Rectal smooth muscle tissue (tissue), 1 donor: ENCODE results near the gene NDUFS2.

Experiments
- H3K27ac ChIP-seq: one replicate; pipeline ENCODE4 v1.7.0; 2013; ENCODE audit warnings: low read depth, low read length, inconsistent platforms
- H3K27me3 ChIP-seq: one replicate; pipeline ENCODE4 v1.7.0; 2013; ENCODE audit warnings: low read length; ENCODE audit not compliant: control insufficient read depth, insufficient read depth
- H3K36me3 ChIP-seq: one replicate; pipeline ENCODE4 v1.7.0; 2013; ENCODE audit warnings: low read length; ENCODE audit not compliant: control insufficient read depth, insufficient read depth
- H3K4me1 ChIP-seq: one replicate; pipeline ENCODE4 v1.7.0; 2013; ENCODE audit warnings: low read length; ENCODE audit not compliant: control insufficient read depth, insufficient read depth
- H3K4me3 ChIP-seq: one replicate; pipeline ENCODE4 v1.7.0; 2013; ENCODE audit warnings: low read length
- H3K9ac ChIP-seq: one replicate; pipeline ENCODE4 v1.7.0; 2013; ENCODE audit warnings: low read length

The NDUFS2 gene

GRCh38 chr1:161199506-161200139 lies 2.5 kb upstream of the NDUFS2 start:
- H3K36me3 ChIP-seq, result no peaks in the 10 kb centered on the region
- peak overlapping the region; percentile 98 for H3K27ac ChIP-seq
- no peak overlapping the region for H3K4me3 ChIP-seq
- H3K4me1 ChIP-seq, result peaks cover 44% of the 10 kb centered on the region
- H3K9ac ChIP-seq, result no peak overlapping the region
- H3K27me3 ChIP-seq, result no peaks in the 10 kb centered on the region

DNA sequence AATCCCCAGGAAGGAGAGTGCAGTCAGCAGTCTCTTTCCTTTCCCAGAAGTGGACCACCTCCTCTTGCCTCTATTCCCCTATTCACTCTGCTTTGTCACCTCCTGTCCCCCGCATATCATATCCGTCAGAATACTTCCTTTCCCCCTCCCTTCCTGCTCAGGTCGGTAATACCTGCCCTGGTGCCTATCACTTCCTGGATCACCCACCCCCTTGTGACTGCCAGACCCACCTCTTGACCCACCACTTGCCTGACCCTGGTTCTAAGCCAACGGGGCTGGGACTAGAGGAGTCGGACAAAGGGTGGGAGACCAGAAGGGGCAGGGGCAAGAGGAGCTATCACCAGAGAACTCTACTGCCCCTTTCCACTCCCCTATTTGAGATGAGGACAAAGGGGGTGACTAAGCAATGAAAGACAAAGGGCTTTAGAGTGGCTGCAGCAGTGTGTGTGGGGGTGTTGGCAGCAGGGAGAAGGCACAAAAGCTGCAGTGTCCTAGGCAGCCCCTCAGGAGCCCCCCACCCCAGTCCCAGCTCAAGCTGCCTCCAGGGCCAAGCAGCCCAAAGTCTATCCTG lies 1.7 kb upstream of the NDUFS2 start:
- Histone ChIP-seq H3K4me1 (peaks cover 44% of the 10 kb centered on the region), H3K4me3 (peak overlapping the region; percentile 62), H3K27ac (peak overlapping the region; percentile 98), H3K9ac (peak overlapping the region; percentile 6), H3K27me3 (no peaks in the 10 kb centered on the region), H3K36me3 (no peaks in the 10 kb centered on the region)

DNA sequence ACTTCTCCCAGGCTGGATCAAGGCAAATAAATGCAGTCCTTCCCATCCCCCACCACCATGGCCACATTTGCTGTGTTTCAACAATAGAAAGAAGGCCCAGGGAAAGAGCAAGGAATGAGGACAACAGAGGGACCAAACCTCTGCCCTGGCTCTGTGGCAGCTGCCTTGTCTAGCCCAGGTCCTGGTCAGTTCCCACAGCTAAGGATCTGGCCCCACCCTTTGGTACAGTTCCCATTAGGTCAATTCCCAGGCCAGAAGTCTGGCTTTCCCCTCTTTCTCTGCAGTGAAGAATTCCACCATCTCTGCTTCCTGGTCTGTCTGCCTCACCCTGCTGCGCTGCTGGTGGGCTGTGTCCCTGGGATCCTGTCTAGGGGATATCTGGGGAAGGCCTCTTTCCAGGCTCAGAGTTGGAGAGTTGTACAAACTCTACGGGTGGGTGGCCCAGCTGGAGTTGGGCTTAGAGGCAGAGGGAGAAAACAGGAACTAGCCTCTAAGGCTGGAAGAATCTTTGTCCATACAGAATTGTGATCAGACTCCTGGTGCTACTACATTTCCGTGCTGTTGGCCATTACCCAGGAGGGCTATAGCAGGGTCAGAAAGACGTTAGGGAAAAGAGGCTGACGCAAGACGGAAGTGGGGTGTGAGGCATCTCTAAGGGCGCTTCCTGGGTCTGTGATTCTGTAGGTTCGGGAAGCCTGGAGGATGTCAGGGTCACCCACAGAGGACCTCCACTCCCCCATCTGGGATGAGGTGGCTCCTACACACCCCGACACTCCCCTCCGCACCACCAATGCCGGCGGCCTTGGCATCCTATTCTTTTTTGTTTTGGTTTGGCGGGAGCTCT lies 953 bp upstream of the NDUFS2 start:
- Histone ChIP-seq H3K36me3 (peaks cover under 1% of the 10 kb centered on the region), H3K27ac (peak overlapping the region; percentile 98), H3K4me1 (peaks cover 44% of the 10 kb centered on the region), H3K27me3 (no peaks in the 10 kb centered on the region), H3K4me3 (peak overlapping the region; percentile 62), H3K9ac (no peak overlapping the region)

GRCh38 chr1:161206411-161207140 lies 4.4 kb downstream of the NDUFS2 start:
- Histone ChIP-seq H3K27ac (peak overlapping the region; percentile 68), H3K4me3 (no peak overlapping the region), H3K9ac (no peak overlapping the region), H3K36me3 (peaks cover 31% of the 10 kb centered on the region), H3K27me3 (no peaks in the 10 kb centered on the region), H3K4me1 (peaks cover 4% of the 10 kb centered on the region)

DNA sequence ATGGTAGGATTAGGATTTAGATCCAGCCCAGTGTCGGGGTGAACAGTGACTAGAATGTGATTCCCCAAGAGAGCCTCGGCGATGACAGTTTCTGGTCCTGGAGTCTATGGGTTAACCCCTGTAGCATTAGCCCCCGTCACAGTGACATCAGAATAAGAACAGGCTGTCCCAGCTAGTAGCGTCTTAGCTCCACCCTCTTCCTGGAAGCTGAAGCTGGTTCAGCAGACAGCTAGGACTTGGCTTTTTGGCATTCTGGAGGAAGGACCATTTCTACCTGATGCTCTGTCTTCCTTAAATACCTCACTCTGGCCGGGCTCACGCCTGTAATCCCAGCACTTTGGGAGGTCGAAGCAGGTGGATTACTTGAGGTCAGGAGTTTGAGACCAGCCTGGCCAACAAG lies 5.0 kb downstream of the NDUFS2 start:
- no peak overlapping the region for H3K9ac ChIP-seq
- no peak overlapping the region for H3K4me3 ChIP-seq
- H3K36me3 ChIP-seq, result peaks cover 34% of the 10 kb centered on the region
- H3K27me3 ChIP-seq, result no peaks in the 10 kb centered on the region
- H3K4me1 ChIP-seq, result peaks cover 4% of the 10 kb centered on the region
- peak overlapping the region; percentile 68 for H3K27ac ChIP-seq

GRCh38 chr1:161209790-161210409 lies 7.7 kb downstream of the NDUFS2 start:
- Histone ChIP-seq H3K4me1 (no peaks in the 10 kb centered on the region), H3K27ac (peak overlapping the region; percentile 3), H3K9ac (no peak overlapping the region), H3K27me3 (no peaks in the 10 kb centered on the region), H3K4me3 (no peak overlapping the region), H3K36me3 (peaks cover 51% of the 10 kb centered on the region)

GRCh38 chr1:161214369-161214768 lies 12.2 kb downstream of the NDUFS2 start:
- no peak overlapping the region for H3K27ac ChIP-seq
- no peaks in the 10 kb centered on the region for H3K4me1 ChIP-seq
- H3K4me3 ChIP-seq, result no peak overlapping the region
- H3K36me3 ChIP-seq, result peaks cover 34% of the 10 kb centered on the region
- no peaks in the 10 kb centered on the region for H3K27me3 ChIP-seq
- H3K9ac ChIP-seq, result no peak overlapping the region

DNA sequence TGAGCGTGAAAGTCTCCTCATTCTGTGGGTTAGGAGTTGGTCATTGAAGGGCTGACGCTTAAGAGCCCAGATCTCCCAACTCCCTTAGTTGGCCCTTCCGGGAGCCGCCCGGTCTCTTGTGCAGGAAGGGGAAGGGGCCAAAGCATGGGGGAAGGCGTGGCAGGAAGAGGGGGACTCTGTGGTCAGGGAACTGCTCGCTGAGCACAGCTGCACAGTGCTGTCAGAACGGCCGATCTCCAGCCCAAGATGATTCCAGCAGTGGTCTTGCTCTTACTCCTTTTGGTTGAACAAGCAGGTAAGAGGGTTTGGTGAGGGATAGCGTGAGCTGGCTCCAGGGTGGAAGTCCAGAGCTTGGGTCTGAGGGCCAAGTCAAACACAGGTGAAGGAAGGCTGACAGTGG lies 12.9 kb downstream of the NDUFS2 start, which contains the start of gene FCER1G:
Gene FCER1G (plus strand): TSS at position 220 of the 400 bp plus-strand sequence. CDS start 27 bp downstream, at position 247.
- Histone ChIP-seq H3K36me3 (peaks cover 27% of the 10 kb centered on the region), H3K4me3 (peak within 1 kb of the TSS; percentile 31), H3K9ac (no peak within 1 kb of the TSS), H3K27me3 (no peaks in the 10 kb centered on the region), H3K27ac (no peak within 1 kb of the TSS), H3K4me1 (no peaks in the 10 kb centered on the region)

GRCh38 chr1:161216945-161217712 lies 15.0 kb downstream of the NDUFS2 start:
- H3K36me3 ChIP-seq, result peaks cover 17% of the 10 kb centered on the region
- no peak overlapping the region for H3K4me3 ChIP-seq
- no peaks in the 10 kb centered on the region for H3K27me3 ChIP-seq
- no peak overlapping the region for H3K9ac ChIP-seq
- H3K27ac ChIP-seq, result no peak overlapping the region
- no peaks in the 10 kb centered on the region for H3K4me1 ChIP-seq

DNA sequence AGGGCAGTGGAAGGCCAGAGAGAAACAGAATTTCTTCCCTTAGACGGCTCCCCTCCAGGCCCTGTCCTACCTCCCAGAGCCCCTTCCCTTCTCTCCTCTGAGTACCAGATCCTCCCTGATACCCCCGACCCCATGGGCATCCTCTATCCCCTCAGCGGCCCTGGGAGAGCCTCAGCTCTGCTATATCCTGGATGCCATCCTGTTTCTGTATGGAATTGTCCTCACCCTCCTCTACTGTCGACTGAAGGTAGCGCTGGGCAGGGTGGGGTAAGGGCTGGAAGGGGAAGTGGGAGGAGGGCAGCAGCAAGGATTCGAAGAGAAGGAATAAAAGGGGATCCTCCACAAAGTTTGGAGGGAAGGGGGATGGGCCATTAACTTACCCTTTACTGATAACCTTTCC lies 15.7 kb downstream of the NDUFS2 start:
- H3K36me3 ChIP-seq, result peaks cover 17% of the 10 kb centered on the region
- H3K4me1 ChIP-seq, result no peaks in the 10 kb centered on the region
- H3K4me3 ChIP-seq, result no peak overlapping the region
- H3K9ac ChIP-seq, result no peak overlapping the region
- H3K27ac ChIP-seq, result no peak overlapping the region
- H3K27me3 ChIP-seq, result no peaks in the 10 kb centered on the region

GRCh38 chr1:161218301-161219077 lies 16.3 kb downstream of the NDUFS2 start:
- Histone ChIP-seq H3K27me3 (no peaks in the 10 kb centered on the region), H3K36me3 (peaks cover 10% of the 10 kb centered on the region), H3K4me3 (no peak overlapping the region), H3K4me1 (no peaks in the 10 kb centered on the region), H3K27ac (no peak overlapping the region), H3K9ac (no peak overlapping the region)
